Measurements from ENCODE around the gene SLAMF1. TPM values are rescaled to one million over a fixed set of nuclear protein-coding genes. Genes with fewer than 3 reads are reported as not detected.
"Not testable (repeated sequence)": the region's sequence is repeated elsewhere in the genome, so short reads cannot be mapped to it uniquely, and the experiment has no call there.

SLAMF1 gene
- total RNA-seq, 1 experiment from 2014 or later: not detected

GRCh38 chr1:160667896-160668295 lies 21.1 kb upstream of the SLAMF1 start:
- in situ Hi-C loops (cut with HindIII; ENCODE audit: low pct_unique_long_range_greater_than_20kb, low sequenced_read_pairs): no loop called here
- no peak for DNase-seq (ENCODE audit: low read depth)

- in situ Hi-C loops (cut with HindIII; ENCODE audit: low pct_unique_long_range_greater_than_20kb, low sequenced_read_pairs): no loop called here
- DNase-seq (ENCODE audit: low read depth): no peak
These were observed 19.2 kb upstream of the SLAMF1 start for GRCh38 chr1:160666079-160666442.

- in situ Hi-C loops (cut with HindIII; ENCODE audit: low pct_unique_long_range_greater_than_20kb, low sequenced_read_pairs): no loop called here
- DNase-seq (ENCODE audit: low read depth): no peak
These were observed 18.7 kb upstream of the SLAMF1 start for GRCh38 chr1:160665330-160666078.

- in situ Hi-C loops (cut with HindIII; ENCODE audit: low pct_unique_long_range_greater_than_20kb, low sequenced_read_pairs): no loop called here
- no peak for DNase-seq (ENCODE audit: low read depth)
These were observed 17.8 kb upstream of the SLAMF1 start for GRCh38 chr1:160664573-160665051.

- no peak for DNase-seq (ENCODE audit: low read depth)
- in situ Hi-C loops (cut with HindIII; ENCODE audit: low pct_unique_long_range_greater_than_20kb, low sequenced_read_pairs): no loop called here
These were observed 16.1 kb upstream of the SLAMF1 start for GRCh38 chr1:160662910-160663309.

- DNase-seq (ENCODE audit: low read depth): no peak
- in situ Hi-C loops (cut with HindIII; ENCODE audit: low pct_unique_long_range_greater_than_20kb, low sequenced_read_pairs): no loop called here
These were observed 12.7 kb upstream of the SLAMF1 start for GRCh38 chr1:160659566-160659965.

- in situ Hi-C loops (cut with HindIII; ENCODE audit: low pct_unique_long_range_greater_than_20kb, low sequenced_read_pairs): no loop called here
- no peak for DNase-seq (ENCODE audit: low read depth)
These were observed 12.0 kb upstream of the SLAMF1 start for GRCh38 chr1:160658814-160659193.

- in situ Hi-C loops (cut with HindIII; ENCODE audit: low pct_unique_long_range_greater_than_20kb, low sequenced_read_pairs): no loop called here
- no peak for DNase-seq (ENCODE audit: low read depth)
These were observed 11.4 kb upstream of the SLAMF1 start for GRCh38 chr1:160658162-160658813.

GRCh38 chr1:160657250-160657781 lies 10.5 kb upstream of the SLAMF1 start:
- DNase-seq (ENCODE audit: low read depth): no peak
- in situ Hi-C loops (cut with HindIII; ENCODE audit: low pct_unique_long_range_greater_than_20kb, low sequenced_read_pairs): no loop called here

GRCh38 chr1:160656737-160657136 lies 9.9 kb upstream of the SLAMF1 start:
- DNase-seq (ENCODE audit: low read depth): no peak
- in situ Hi-C loops (cut with HindIII; ENCODE audit: low pct_unique_long_range_greater_than_20kb, low sequenced_read_pairs): no loop called here

- in situ Hi-C loops (cut with HindIII; ENCODE audit: low pct_unique_long_range_greater_than_20kb, low sequenced_read_pairs): no loop called here
These were observed 6.8 kb upstream of the SLAMF1 start for GRCh38 chr1:160653620-160654016.

GRCh38 chr1:160652924-160653619 lies 6.2 kb upstream of the SLAMF1 start:
- DNase-seq (ENCODE audit: low read depth): no peak
- in situ Hi-C loops (cut with HindIII; ENCODE audit: low pct_unique_long_range_greater_than_20kb, low sequenced_read_pairs): no loop called here

More at GRCh38 chr1:160653620-160654016, 6.8 kb upstream of the SLAMF1 start:
- no peak for DNase-seq (ENCODE audit: low read depth)

GRCh38 chr1:160652065-160652641 lies 5.3 kb upstream of the SLAMF1 start:
- DNase-seq (ENCODE audit: low read depth); in situ Hi-C loops (cut with HindIII; ENCODE audit: low pct_unique_long_range_greater_than_20kb, low sequenced_read_pairs): not testable (repeated sequence)

- DNase-seq (ENCODE audit: low read depth): no peak
- in situ Hi-C loops (cut with HindIII; ENCODE audit: low pct_unique_long_range_greater_than_20kb, low sequenced_read_pairs): no loop called here
These were observed 4.7 kb upstream of the SLAMF1 start for GRCh38 chr1:160651433-160652064.

GRCh38 chr1:160647329-160647720 lies 481 bp upstream of the SLAMF1 start:
- in situ Hi-C loops (cut with HindIII; ENCODE audit: low pct_unique_long_range_greater_than_20kb, low sequenced_read_pairs): no loop called here
- no peak for DNase-seq (ENCODE audit: low read depth)

GRCh38 chr1:160646180-160646579 lies 664 bp downstream of the SLAMF1 start:
- no peak for DNase-seq (ENCODE audit: low read depth)
- in situ Hi-C loops (cut with HindIII; ENCODE audit: low pct_unique_long_range_greater_than_20kb, low sequenced_read_pairs): no loop called here

- DNase-seq (ENCODE audit: low read depth): no peak
- in situ Hi-C loops (cut with HindIII; ENCODE audit: low pct_unique_long_range_greater_than_20kb, low sequenced_read_pairs): no loop called here
These were observed 1.3 kb downstream of the SLAMF1 start for GRCh38 chr1:160645386-160646130.

- no peak for DNase-seq (ENCODE audit: low read depth)
- in situ Hi-C loops (cut with HindIII; ENCODE audit: low pct_unique_long_range_greater_than_20kb, low sequenced_read_pairs): no loop called here
These were observed 2.4 kb downstream of the SLAMF1 start for GRCh38 chr1:160644399-160644798.
